ENCODE data around the gene RIMKLB. TPM values are rescaled to one million over a fixed set of nuclear protein-coding genes. Genes with fewer than 3 reads are reported as not detected.

Gene RIMKLB
- total and polyA plus RNA-seq, 2 of the 4 experiments (the other 2 are of a cell fraction) = 12.5 to 18.8 TPM

DNA sequence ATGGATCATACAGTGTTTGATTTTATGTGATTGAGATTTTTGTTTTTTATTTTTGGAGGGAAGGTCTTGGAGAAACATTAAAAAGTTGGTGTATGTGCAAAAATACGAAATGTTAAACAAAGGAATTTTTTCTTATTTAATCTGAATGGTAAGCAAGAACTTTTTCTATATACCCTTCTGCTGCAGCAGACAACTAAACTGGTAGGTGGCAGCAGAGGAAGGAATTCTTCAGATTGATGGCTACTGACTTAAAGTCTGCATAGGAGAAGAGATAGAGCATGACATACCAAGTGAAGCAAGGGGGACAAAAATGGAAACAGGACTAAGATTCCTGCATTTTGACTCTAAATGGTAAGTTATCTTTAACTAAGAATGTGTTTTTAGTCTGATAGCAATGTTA lies 82.6 kb downstream of the RIMKLB start:
- H2BK120ac ChIP-seq (ENCODE audit: low read depth, low read length) = no peak overlapping the region
- no TSS peak for BruUV-seq (replicated peaks)
- no peak overlapping the region for H2BK15ac ChIP-seq (ENCODE audit: low read depth, low read length)
- H3K9me1 ChIP-seq (ENCODE audit: insufficient read depth, low read length) = peaks cover 3% of the 10 kb centered on the region; the same call in 1 of the 2 replicates
- dilution Hi-C loops (cut with HindIII; ENCODE audit: low sequenced_read_pairs, unreplicated experiment) = no loop called here
- no peak overlapping the region for H2AK9ac ChIP-seq (replicated peaks; ENCODE audit: low read depth, low read length, poor library complexity)
- no peak overlapping the region for H3K14ac ChIP-seq (replicated peaks; ENCODE audit: low read depth, low read length)
- no peak overlapping the region for H3K23ac ChIP-seq (ENCODE audit: low read depth, low read length)
- H4K8ac ChIP-seq (ENCODE audit: low read depth in 2 of 2, low read length in 2 of 2) = no peak overlapping the region
- intact Hi-C loops (cut with micrococcal nuclease) = loop anchor here (5.0 kb wide), 1 partner anchor 83 kb away; the partner anchor contains the start of gene RIMKLB
- no peaks in the 10 kb centered on the region for H3K9me3 ChIP-seq (ENCODE audit: control insufficient read depth, insufficient read depth, low read length)
- no CpG with 5 or more reads among the region's 1 CpG for WGBS, 2 experiments (ENCODE audit: extremely low coverage in 2 of 2, insufficient read length in 1 of 2)
- no peak overlapping the region for H3K18ac ChIP-seq (ENCODE audit: low read depth, low read length)
- H2AK5ac ChIP-seq (ENCODE audit: low read depth, low read length) = no peak overlapping the region
- TF ChIP-seq CHD1 (IDR thresholded peaks at IDR 0.05; ENCODE audit: low read depth, low read length) (no peak), POLR2A (IDR thresholded peaks at IDR 0.05; ENCODE audit: low read depth, low read length) (no peak)
- TF ChIP-seq, protein P1, sequence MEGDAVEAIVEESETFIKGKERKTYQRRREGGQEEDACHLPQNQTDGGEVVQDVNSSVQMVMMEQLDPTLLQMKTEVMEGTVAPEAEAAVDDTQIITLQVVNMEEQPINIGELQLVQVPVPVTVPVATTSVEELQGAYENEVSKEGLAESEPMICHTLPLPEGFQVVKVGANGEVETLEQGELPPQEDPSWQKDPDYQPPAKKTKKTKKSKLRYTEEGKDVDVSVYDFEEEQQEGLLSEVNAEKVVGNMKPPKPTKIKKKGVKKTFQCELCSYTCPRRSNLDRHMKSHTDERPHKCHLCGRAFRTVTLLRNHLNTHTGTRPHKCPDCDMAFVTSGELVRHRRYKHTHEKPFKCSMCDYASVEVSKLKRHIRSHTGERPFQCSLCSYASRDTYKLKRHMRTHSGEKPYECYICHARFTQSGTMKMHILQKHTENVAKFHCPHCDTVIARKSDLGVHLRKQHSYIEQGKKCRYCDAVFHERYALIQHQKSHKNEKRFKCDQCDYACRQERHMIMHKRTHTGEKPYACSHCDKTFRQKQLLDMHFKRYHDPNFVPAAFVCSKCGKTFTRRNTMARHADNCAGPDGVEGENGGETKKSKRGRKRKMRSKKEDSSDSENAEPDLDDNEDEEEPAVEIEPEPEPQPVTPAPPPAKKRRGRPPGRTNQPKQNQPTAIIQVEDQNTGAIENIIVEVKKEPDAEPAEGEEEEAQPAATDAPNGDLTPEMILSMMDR (conservative IDR thresholded peaks at IDR 0.05; ENCODE audit: low read depth, low read length) = peak; percentile 35
- ATAC-seq (ENCODE audit: low read depth) = peak; percentile 66; the same call in 1 of the 2 replicates
- peaks cover 4% of the 10 kb centered on the region; the same call in 1 of the 2 replicates for H3K4me1 ChIP-seq (ENCODE audit: control insufficient read depth, insufficient read depth, low read length)
- no peak overlapping the region for H2BK20ac ChIP-seq (ENCODE audit: low read depth, low read length)
- no peak overlapping the region for H3K4me3 ChIP-seq (ENCODE audit: insufficient read depth, low read depth, low read length)
- no peak overlapping the region for H2AFZ ChIP-seq (replicated peaks; ENCODE audit: low read length, poor library complexity)
- in situ Hi-C loops (cut with MboI; ENCODE audit: low sequenced_read_pairs) = no loop called here
- ChIA-PET POLR2A (ENCODE audit: unreplicated experiment) (no interaction called here), CTCF (no interaction called here)
- no peak overlapping the region for H2BK5ac ChIP-seq (ENCODE audit: low read depth, low read length, poor library complexity, severe bottlenecking)
- H3K4ac ChIP-seq (ENCODE audit: low read depth, low read length) = no peak overlapping the region
- H3K56ac ChIP-seq (ENCODE audit: extremely low read depth, insufficient read depth, low read length) = no peak overlapping the region
- H3K4me2 ChIP-seq (ENCODE audit: low read depth, low read length) = no peak overlapping the region
- no peak overlapping the region for H3K9ac ChIP-seq (ENCODE audit: low read depth, low read length)
- H4K91ac ChIP-seq (ENCODE audit: insufficient read depth, low read depth, low read length) = no peak overlapping the region
- H3K27me3 ChIP-seq (ENCODE audit: control insufficient read depth, insufficient read depth, low read length) = no peaks in the 10 kb centered on the region
- no peak overlapping the region for H4K5ac ChIP-seq (ENCODE audit: low read depth, low read length)
- H3K27ac ChIP-seq (ENCODE audit: insufficient read depth, low read length) = no peak overlapping the region
- H3K79me1 ChIP-seq (ENCODE audit: low read depth in 1 of 2, low read length in 2 of 2) = no peaks in the 10 kb centered on the region
- H3K36me3 ChIP-seq (ENCODE audit: control insufficient read depth, insufficient read depth, low read length) = no peaks in the 10 kb centered on the region
- peak; percentile 44 for DNase-seq
- no peaks in the 10 kb centered on the region for H4K20me1 ChIP-seq (ENCODE audit: insufficient read depth, low read length)
